Measurements from ENCODE around the gene PDGFRB.

Gene PDGFRB

DNA sequence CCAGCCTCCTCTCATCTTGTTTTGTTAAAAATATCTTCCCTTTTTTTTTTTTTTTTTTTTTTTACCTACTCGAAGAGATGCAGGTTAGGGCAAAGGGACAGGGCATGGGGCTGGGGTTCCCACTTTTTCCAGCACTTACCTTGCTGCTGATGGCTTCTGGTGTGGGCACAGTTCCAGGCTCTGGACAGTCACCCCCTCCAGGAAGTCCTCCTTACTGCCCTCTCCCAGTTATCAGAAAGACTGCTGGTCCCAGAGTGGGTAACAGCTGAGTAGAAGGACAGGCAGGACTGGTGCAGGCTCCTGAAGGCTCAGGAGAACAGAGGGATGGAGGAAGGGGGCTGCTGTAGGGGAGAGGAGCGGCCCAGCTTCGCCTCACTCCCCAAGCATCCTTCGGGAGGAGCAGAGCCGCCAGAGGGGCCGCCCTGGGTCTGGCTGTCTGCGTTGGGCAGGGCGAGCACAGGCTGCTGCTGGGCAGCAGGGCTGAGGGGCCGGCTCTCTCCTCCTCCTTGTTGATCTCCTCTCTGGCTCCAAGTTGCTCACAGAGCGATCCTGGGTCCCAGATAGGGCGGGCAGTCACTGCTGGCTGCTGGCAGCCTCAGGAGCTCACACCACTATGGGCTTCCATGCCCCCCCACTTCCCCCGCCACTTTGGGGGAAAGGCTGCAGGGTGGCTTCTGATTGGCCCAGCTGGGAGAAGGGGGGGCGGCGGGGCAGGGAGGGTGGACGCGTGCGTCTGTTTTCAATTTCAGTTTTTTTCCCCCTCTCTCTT is at the start of gene PDGFRB:
Gene PDGFRB, minus strand, starts transcription at position 588 of the 769 bp plus-strand sequence. CDS start 18,798 bp downstream, outside the sequence.
- DNase-seq (ENCODE audit: extremely low read depth in 1 of 2, low read depth in 1 of 2): peak; percentile 17 to 48

DNA sequence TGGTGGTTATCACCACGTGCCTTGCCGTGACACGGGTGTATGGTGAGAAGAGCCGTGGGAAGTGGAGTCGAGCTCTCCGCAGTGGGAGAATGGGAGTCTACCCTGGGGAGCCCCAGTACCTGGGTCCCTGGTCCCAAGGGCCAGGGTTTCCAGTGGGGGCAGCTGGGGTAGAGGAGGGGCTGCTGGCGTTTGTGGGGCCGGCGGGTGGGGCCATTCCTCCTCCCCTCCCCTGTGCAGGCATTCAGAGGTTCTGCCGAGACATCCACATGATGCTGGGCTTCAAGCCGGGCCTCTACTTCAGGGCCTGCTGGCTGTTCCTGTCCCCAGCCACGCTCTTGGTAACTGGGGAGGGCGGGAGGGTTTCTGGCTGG is 48.9 kb upstream of the PDGFRB start:
- no peak for DNase-seq (ENCODE audit: extremely low read depth in 1 of 2, low read depth in 1 of 2)

DNA sequence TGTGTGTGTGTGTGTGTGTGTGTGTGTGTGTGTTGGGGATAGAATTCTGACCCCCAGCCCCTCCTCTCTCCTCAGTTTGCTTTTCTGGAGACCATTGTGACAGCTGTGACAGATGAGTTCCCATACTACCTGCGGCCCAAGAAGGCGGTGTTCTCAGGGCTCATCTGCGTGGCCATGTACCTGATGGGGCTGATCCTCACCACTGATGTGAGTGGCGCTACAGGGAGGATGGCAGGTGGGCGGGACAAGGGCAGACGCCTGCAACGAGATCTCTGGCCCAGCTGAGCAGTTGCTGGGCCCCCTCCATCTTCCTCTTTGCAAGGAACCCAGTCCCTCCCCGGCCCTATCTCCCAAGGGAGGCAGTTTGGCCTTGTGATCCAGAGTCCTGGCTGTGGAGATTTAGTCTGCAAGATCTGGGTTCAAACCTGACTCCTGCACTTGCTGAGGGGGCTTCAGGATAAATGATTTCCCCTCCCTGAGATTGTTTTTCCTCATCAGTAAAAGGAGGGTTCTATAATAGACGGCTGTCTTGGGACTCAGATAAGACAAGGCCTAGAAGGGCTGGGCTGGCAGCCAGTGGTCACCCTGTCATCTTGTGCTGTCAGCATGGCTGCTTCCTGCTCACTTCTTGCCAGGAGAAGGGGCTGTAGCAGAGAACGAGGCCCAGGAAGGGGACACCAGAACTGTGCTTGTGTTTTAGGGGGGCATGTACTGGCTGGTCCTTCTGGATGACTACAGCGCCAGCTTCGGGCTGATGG is 48.4 kb upstream of the PDGFRB start:
- no peak for DNase-seq (ENCODE audit: extremely low read depth in 1 of 2, low read depth in 1 of 2)

DNA sequence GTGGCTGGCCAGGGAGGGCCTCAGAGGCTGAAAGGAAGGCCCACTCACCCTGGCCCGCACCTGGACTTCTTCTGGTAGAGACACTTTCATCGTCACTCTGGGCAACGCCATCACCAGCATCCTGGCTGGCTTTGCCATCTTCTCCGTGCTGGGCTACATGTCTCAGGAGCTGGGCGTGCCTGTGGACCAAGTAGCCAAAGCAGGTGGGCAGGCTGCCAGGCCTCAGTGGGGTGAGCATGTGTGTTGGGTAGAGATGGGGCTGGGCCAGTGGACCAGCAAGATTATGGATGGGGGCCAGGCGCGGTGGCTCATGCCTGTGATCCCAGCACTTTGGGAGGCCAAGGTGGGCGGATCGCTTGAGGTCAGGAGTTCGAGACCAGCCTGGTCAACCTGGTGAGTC is 46.9 kb upstream of the PDGFRB start:
- no peak for DNase-seq (ENCODE audit: extremely low read depth in 1 of 2, low read depth in 1 of 2)

DNA sequence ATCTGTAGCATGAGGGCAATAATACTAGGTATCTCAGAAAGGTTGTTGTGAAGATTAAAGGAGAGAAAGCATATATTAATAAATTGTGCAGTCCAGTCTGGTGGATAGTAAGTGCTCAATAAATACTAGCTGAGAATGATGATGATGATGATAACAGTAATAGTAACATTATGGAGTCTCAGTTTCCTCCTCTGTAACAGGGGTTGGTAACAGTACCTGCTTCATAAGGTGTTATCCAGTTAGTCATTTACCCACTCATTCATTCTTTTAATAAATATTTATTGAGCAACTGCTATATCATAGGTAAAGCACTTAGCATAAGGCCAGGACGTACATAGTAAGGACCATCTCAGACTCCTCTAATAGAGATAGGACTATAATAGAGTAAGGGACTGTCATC is 41.8 kb upstream of the PDGFRB start:
- DNase-seq (ENCODE audit: extremely low read depth in 1 of 2, low read depth in 1 of 2): no peak

DNA sequence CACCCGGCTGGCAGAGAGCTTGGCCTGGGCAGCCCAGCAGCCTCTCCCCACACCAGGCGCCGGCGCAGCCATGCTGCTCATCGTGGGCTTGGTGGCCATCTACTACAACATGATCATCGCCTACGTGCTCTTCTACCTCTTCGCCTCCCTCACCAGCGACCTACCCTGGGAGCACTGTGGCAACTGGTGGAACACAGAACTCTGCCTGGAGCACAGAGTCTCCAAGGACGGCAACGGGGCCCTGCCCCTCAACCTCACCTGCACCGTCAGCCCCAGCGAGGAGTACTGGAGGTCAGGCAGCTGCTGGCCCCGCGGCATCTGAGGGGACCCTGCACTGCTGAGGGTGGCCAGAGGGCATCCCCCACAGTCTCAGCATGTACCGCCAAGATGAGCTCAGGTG is 41.3 kb upstream of the PDGFRB start:
- no peak for DNase-seq (ENCODE audit: extremely low read depth in 1 of 2, low read depth in 1 of 2)

DNA sequence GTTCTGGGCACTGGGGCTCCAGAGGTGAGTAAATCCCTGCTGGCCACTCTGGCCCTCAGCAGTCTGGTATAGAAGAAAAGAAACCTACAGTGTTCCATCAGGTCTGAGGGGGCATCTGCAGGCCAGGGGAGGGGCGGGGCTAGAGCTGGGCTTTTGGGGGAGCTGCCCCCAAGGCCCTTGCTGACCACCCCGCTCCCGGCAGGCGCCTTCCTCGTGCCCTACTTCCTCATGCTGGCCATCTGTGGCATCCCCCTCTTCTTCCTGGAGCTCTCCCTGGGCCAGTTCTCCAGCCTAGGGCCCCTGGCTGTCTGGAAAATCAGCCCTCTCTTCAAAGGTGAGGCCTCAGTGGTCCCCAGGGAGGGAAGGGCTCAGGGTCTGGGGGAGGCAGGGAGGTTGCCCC is 40.9 kb upstream of the PDGFRB start:
- DNase-seq (ENCODE audit: extremely low read depth in 1 of 2, low read depth in 1 of 2): no peak

DNA sequence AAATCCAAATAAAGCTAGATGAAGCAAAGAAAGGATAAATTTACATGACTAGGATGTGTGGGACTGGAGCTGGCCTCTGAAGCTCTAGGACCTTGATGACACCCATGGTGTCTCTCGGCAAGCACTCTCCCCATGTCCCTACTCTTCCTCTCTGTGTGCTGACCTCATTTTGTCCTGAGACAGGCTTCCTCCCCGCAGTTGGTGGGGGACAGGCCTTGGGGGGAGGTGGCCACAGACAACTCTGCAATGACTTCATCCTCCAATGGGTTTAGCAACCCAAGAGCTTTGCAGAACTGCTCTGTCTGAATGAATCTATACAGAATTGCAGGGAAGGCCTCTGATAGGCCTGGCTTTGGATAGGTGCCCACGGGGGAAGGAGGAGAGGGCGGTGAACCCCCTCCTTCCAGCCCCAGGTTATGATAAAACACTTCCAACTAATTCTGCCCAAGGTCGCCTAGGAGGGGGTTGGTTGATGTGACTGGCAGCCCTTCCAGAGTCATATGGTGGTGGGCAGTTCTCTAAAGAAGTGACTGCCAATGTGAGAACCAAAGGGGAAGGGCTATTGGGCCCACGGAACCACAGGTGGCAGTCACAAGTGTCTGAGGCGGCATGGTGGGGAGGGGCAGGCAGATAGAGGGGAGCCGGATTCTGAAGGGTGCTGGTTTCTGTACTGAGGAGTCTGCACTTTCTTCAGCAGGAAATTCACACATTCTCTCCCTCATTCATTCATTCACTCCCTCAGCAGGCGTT is 40.3 kb upstream of the PDGFRB start:
- no peak for DNase-seq (ENCODE audit: extremely low read depth in 1 of 2, low read depth in 1 of 2)

DNA sequence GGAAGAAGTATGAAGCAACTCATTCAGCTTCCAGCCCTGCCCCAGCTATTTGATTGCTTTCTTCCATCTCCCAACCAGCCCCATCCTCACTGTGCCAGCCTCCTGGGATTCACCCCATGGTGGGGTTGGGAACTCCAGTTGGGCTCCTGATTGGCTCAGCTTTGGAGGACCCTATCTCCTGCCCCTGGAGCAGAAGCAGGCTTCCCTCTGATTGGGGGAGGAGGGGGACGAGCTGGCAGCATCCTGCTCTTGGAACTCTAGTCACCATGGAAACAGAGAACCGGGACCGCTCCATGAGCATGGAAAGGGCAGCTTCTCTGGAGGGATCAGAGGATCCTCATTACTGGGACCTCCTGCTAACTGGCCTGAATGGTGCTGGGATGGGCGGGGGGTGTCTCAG is 36.8 kb upstream of the PDGFRB start:
- DNase-seq (ENCODE audit: extremely low read depth in 1 of 2, low read depth in 1 of 2): no peak

DNA sequence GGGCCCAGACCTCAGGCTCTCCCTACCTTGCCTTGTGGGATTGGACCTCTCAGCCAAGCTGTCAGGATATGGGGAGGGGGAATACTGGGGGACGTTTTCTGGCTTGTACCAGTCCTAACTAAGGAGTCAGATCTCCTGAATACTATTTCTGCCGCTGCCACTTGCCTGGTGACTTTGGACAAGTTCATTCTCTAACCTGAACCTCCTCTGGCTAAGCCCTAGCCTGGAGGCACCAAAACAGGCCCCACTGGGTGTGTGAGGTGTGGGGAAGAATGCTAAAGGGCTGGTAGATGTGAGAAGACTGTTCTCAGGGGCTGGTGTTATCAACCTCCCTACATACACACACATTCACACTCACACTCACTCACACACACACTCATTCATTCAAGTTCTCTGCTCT is 35.3 kb upstream of the PDGFRB start:
- no peak for DNase-seq (ENCODE audit: extremely low read depth in 1 of 2, low read depth in 1 of 2)

DNA sequence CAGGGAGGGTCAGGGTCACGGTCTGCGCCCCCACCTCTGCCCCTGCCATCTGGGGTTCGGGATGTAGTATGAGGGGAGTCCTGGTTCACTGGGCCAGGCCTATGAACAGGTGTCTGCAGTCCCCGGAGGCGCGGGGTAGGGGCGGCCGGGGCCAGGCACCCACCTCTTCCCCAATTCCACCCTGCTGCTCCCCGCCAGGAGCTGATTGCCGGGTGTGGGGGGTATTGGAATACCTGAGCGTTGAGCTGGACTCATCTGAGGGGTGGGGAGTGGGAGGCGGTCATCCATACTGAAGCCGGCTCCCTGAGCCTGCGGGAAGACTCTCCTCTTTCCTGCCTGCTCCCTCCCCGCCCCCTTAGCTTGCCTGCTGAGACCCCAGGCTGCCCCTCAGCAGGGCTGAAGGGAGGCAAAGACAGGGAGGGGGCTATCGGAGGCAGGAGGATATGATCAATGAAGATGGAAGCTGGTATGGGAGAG is 34.9 kb upstream of the PDGFRB start:
- DNase-seq (ENCODE audit: extremely low read depth in 1 of 2, low read depth in 1 of 2): no peak

DNA sequence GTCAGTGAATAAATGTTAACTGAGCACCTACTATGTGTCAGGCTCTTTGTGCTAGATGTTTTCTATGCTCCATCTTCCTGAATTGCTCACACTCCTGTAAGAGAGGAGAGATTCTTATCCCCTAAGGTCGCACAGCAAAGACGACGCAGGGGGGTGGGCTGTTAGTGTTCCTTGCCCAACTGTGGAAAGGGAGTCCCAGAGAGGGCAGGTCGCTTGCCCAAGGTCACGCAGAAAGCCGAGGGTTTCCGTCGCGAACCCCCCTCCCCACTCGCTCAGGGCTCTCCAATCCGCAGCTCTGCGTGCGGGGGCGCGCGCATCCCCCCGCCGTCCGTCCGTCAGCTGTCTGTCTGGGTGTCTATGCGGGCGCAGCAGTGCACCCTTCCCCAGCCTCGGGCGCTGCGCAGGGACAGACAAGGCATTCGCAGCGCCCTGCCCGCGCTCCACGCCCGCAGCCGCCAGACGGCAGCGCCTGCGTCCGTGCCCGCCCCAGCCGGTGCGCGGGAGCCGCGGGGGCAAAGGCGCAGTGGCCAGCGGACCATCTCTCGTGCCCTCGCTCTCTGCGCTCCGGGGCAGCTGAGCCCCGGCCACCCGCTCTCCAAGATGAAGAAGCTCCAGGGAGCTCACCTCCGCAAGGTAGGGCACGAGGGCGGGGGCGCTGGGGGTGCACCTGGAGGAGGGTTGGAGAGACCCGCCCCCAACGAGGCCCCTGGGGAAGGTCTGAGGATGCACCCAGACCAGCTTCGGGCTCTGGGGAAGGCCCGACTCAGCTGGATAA is 34.3 kb upstream of the PDGFRB start, which contains the start of gene SLC6A7:
Gene SLC6A7, plus strand, starts transcription at position 335 of the 775 bp plus-strand sequence. Its CDS starts 266 bp downstream, at position 601.
- no peak for DNase-seq (ENCODE audit: extremely low read depth in 1 of 2, low read depth in 1 of 2)

DNA sequence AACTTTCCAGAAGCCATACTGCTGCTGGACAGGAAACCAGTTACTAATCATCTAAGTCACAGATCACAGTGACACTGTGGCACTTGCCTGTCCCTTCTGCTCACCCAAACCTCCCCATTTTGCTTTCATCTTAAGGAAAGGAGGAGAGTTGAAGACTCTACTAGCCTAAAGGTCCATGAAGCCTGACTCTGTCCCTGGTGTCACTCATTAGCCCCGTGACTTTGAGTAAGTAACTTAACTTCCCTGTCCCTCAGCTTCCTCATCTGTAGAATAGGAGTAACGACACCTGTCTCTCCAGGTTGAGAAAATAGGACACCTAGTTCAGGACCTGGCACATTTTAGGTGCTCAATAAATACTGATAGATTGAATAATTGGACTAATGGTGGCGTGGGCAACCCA is 33.7 kb upstream of the PDGFRB start:
- no peak for DNase-seq (ENCODE audit: extremely low read depth in 1 of 2, low read depth in 1 of 2)

DNA sequence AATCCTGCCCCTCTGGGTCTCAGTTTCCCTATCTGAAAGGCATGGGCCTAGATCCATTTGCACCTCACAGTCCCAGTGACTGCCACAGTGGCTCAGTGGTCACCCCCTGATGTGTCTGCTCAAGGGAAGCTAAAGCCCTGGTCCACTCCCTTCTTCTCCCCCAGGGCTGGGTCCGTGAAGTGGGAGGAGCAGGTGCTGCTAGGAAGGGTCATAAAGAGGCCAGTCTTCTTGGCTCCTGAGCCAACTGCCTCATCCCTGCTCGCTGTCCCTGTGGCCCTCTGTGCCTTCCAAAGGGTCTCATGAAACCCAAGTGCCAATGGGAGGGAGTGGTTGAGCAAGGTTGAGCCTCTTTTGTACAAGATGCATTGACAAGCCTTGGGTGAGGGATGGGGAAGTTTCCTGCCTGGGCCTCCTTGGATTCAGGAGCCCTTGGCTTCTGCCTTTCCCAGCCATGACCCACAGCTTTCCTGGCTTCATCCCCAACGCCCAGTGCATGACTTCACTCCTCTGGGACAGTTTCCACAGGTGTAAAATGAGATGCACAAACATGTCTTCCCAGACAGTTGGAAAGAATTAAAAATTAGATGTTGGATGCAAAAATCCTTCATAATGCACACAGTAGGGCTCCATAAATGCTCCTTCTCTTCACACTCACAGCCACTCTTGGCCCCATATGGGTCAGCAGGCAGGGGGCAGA is 32.6 kb upstream of the PDGFRB start:
- DNase-seq (ENCODE audit: extremely low read depth in 1 of 2, low read depth in 1 of 2): no peak

DNA sequence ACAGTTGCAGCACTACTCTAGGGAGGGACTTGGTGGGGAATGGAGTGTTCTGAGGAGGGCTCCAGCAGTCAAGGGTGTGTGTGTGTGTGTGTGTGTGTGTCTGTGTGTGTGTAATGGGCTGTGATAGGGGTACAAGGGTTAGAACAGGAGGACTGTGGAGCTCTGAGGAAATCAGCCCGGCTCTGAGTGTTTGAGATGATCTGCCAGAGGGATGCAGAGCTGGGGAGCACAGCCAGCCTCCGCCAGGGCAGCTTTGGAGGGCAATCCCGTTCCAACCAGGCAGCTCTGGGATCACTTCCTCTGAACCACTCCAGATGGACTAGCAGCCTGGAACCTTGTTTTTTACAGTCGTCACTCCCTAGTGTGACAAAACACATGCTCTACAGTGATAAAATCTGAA is 31.3 kb upstream of the PDGFRB start:
- DNase-seq (ENCODE audit: extremely low read depth in 1 of 2, low read depth in 1 of 2): no peak

DNA sequence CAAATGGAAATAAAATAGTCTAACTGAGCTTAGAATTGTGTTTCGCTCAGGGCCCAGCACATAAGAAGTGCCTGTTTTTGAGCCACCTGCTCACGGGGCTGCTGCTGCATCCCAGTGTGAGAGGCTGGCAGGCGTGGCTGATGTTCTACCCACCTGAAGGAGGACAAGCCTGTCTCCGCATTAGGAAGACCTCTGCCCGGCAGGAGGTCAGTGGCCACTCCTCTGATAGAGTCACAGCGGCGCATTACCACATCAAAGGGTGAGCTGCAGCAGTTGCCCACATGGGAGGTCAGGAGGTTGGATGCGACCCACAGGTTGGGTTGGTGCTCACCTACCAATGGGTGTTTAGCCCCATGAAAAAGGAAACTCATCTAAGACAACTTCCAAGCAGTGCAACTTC is 30.5 kb upstream of the PDGFRB start:
- DNase-seq (ENCODE audit: extremely low read depth in 1 of 2, low read depth in 1 of 2): no peak

DNA sequence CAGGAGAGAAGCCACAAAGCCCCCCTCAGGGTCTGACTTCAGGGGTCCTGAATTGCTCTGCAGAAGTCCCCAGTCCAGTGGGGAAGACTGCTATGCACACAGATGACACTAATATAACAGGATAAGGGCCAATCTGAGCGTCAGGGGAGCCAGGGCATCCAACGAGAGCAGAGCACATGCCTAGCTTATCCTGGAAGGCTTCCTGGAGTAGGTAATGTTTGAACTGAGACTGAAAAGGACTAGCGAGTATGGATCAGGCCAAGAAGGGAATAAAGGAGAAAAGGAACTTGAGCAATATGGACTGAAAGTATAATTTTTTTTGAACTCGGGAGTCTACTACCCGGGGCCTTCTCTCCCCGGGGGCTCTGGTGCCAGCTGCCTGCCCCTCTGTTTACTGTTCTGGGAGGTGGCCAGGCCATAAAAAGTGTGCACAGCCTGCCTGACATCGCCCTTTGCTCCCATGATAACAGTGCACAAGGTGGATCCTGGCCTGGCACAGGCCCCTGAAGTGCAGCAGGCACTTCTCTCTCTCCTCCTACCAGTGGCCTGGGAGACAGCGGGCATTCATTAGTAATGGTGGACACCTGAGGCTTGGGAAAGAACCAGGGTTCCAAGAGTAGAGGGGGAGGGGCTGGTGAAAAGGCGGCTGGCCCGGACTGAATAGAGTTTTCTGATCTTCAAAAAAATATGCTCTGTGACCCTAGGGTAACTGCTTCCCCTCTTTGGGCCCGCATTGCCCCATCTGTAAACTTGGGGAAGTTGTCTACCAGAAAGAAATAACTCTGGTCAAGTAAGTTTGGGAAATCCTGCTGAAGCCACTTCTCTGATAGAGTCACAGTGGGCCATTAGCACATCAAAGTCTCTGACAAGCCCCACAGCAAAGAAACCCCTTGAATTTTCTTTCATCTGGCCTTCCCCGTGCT is 29.6 kb upstream of the PDGFRB start:
- DNase-seq (ENCODE audit: extremely low read depth in 1 of 2, low read depth in 1 of 2): no peak

DNA sequence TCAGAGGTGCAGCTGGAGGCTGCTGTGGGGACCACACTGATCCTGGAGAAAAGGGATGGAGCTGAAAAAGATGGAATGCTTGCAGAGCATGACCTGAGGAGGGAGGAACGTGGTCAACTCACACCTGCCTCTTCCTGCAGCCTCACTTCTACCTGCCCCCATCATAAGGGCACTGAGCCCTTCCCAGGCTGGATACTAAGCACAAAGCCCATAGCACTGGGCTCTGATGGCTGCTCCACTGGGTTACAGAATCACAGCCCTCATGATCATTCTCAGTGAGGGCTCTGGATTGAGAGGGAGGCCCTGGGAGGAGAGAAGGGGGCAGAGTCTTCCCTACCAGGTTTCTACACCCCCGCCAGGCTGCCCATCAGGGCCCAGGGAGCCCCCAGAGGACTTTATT is 28.4 kb upstream of the PDGFRB start:
- no peak for DNase-seq (ENCODE audit: extremely low read depth in 1 of 2, low read depth in 1 of 2)

DNA sequence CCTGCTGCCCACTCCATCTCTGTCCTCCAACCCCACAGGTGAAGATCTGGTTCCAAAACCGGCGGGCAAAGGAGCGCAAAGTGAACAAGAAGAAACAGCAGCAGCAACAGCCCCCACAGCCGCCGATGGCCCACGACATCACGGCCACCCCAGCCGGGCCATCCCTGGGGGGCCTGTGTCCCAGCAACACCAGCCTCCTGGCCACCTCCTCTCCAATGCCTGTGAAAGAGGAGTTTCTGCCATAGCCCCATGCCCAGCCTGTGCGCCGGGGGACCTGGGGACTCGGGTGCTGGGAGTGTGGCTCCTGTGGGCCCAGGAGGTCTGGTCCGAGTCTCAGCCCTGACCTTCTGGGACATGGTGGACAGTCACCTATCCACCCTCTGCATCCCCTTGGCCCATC is 27.8 kb upstream of the PDGFRB start:
- no peak for DNase-seq (ENCODE audit: extremely low read depth in 1 of 2, low read depth in 1 of 2)

Measured in activated CD8-positive, alpha-beta memory T cell treated with anti-CD3 and anti-CD28 coated beads for 1 hour (primary cell).